A673 (cell line): Measurements from ENCODE around the gene GPC6. TPM values are rescaled to one million over a fixed set of nuclear protein-coding genes. Genes with fewer than 3 reads are reported as not detected.

Experiments
- BruUV-seq: library from RNA; stranded (reverse); fragments of 400-500 nt; replicated peaks from 2 replicates; lab custom pipeline; 2021; lab: Mats Ljungman, UMichigan
- CTCF ChIA-PET: fragments of 300-600 bp; sonication (Branson Sonifier 250); formaldehyde crosslinking; loops from one replicate; lab custom pipeline; 2022; ENCODE audit warnings: antibody characterized with exemption; lab: Charles Lee
- POLR2A ChIA-PET: fragments of 300-600 bp; sonication (Branson Sonifier 250); formaldehyde crosslinking; loops from one replicate; lab custom pipeline; 2022; ENCODE audit warnings: antibody characterized with exemption; ENCODE audit not compliant: low non-redundant PET; lab: Charles Lee
- DNase-seq: peaks from one replicate; pipeline ENCODE4 v3.0.0-alpha.2; 2015; ENCODE audit warnings: low spot score
- H3K27ac ChIP-seq: fragments of 200-600 bp; sonication (generic); 2 replicates; pipeline ENCODE4 v1.5.1; 2016; ENCODE audit warnings: mixed run types, low read depth, mild to moderate bottlenecking, mixed read lengths, antibody characterized with exemption, low read length; ENCODE audit not compliant: poor library complexity, severe bottlenecking
- H3K27me3 ChIP-seq: fragments of 200-600 bp; sonication (generic); replicated peaks from 2 replicates; pipeline ENCODE4 v1.6.1; 2017; ENCODE audit warnings: mixed run types, low read depth, mild to moderate bottlenecking, mixed read lengths, antibody characterized with exemption, low read length; ENCODE audit not compliant: insufficient read depth, poor library complexity
- H3K36me3 ChIP-seq: fragments of 200-600 bp; sonication (generic); 2 replicates; pipeline ENCODE4 v1.6.1; 2016; ENCODE audit warnings: mixed run types, mild to moderate bottlenecking, mixed read lengths, antibody characterized with exemption, low read length; ENCODE audit not compliant: insufficient read depth, poor library complexity, severe bottlenecking
- H3K4me1 ChIP-seq: fragments of 200-600 bp; sonication (generic); 2 replicates; pipeline ENCODE4 v1.6.1; 2017; ENCODE audit warnings: mixed run types, mild to moderate bottlenecking, mixed read lengths, antibody characterized with exemption, low read length; ENCODE audit not compliant: insufficient read depth, poor library complexity, severe bottlenecking
- H3K4me3 ChIP-seq: fragments of 200-600 bp; sonication (generic); 2 replicates; pipeline ENCODE4 v1.5.1; 2016; ENCODE audit warnings: low read depth, mixed run types, mild to moderate bottlenecking, mixed read lengths, low read length; ENCODE audit not compliant: poor library complexity, severe bottlenecking
- H3K9me3 ChIP-seq: fragments of 200-600 bp; sonication (generic); 2 replicates; pipeline ENCODE4 v1.6.1; 2016; ENCODE audit warnings: mixed run types, low read depth, mild to moderate bottlenecking, mixed read lengths, antibody characterized with exemption, low read length; ENCODE audit not compliant: poor library complexity, severe bottlenecking
- EZH2 ChIP-seq: fragments of 200-600 bp; sonication (generic); IDR thresholded peaks from 2 replicates; pipeline ENCODE4 v1.6.1; 2017; ENCODE audit warnings: borderline replicate concordance, low read depth, mild to moderate bottlenecking, mixed read lengths, antibody characterized with exemption, low read length; ENCODE audit not compliant: poor library complexity, severe bottlenecking
- intact Hi-C: fragments of 100-400 bp; cut with micrococcal nuclease; formaldehyde crosslinking; loops from one replicate; pipeline ENCODE4 v1.10.0; 2022; ENCODE audit not compliant: unreplicated experiment
- total RNA-seq: library from RNA; stranded (reverse); gene quantifications from 2 replicates; pipeline ENCODE4 v1.2.3, GENCODE V29; 2021
- TF ChIP-seq, protein P1 (sequence below): fragments of 300-800, 200-600 bp; sonication (generic); conservative IDR thresholded peaks from 2 replicates; pipeline ENCODE4 v1.5.1; 2017; ENCODE audit warnings: low read depth, mild to moderate bottlenecking, antibody characterized with exemption, low read length, moderate library complexity, mixed read lengths

Gene GPC6
- total RNA-seq, 1 experiment from 2014 or later, result 23.3 TPM

DNA sequence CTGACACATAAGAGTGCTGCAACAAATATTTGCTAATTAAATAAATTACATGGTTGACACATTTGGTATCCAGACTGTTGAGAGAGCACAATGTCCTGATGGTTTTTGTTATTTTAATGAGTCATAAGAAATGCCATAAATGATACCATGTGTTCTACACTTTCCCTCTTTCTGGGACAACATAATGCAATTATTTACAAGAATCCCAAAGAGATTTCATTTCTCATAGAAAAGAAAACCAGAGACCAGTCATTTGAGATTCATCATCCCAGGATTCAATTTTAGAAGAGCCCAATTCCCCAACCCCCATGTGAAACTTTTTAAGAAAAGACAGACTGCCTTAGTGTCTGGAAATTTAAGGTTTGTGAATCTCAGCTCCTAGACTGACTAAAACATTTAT lies 853.3 kb downstream of the GPC6 start:
- H3K27me3 ChIP-seq, result no peaks in the 10 kb centered on the region
- H3K4me3 ChIP-seq, result no peak overlapping the region
- no TSS peak for BruUV-seq
- ChIA-PET CTCF (interaction anchor here (0.6 kb wide), 1 partner anchor 1018 kb away, joined by 3 read pairs; no protein-coding TSS in a partner anchor), POLR2A (no interaction called here)
- peaks cover 16% of the 10 kb centered on the region for H3K4me1 ChIP-seq
- TF ChIP-seq, protein P1, sequence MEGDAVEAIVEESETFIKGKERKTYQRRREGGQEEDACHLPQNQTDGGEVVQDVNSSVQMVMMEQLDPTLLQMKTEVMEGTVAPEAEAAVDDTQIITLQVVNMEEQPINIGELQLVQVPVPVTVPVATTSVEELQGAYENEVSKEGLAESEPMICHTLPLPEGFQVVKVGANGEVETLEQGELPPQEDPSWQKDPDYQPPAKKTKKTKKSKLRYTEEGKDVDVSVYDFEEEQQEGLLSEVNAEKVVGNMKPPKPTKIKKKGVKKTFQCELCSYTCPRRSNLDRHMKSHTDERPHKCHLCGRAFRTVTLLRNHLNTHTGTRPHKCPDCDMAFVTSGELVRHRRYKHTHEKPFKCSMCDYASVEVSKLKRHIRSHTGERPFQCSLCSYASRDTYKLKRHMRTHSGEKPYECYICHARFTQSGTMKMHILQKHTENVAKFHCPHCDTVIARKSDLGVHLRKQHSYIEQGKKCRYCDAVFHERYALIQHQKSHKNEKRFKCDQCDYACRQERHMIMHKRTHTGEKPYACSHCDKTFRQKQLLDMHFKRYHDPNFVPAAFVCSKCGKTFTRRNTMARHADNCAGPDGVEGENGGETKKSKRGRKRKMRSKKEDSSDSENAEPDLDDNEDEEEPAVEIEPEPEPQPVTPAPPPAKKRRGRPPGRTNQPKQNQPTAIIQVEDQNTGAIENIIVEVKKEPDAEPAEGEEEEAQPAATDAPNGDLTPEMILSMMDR, result no peak
- no peak for TF ChIP-seq EZH2
- peaks cover 20% of the 10 kb centered on the region for H3K9me3 ChIP-seq
- peak; percentile 66 for DNase-seq
- no peak overlapping the region for H3K27ac ChIP-seq
- no peaks in the 10 kb centered on the region for H3K36me3 ChIP-seq
- intact Hi-C loops, result no loop called here

DNA sequence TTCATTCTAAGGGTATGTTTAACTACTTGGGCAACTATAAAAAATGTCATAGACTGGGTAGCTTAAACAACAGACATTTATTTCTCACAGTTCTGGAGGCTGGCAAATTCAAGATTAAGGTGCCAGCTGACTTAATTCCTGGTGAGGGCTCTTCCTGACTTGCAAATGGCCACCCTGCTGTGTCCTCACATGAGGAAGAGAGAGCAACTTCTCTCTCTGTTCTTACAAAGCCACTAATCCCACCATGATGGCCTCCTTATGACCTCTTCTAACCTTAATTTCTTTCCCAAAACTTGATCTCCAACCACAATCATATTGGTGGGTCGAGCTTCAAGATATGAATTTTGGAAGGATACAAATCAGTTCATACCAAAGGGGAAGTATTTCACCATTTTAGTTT lies 853.9 kb downstream of the GPC6 start:
- peak; percentile 67 for DNase-seq
- Histone ChIP-seq H3K9me3 (peaks cover 20% of the 10 kb centered on the region), H3K27ac (no peak overlapping the region), H3K27me3 (no peaks in the 10 kb centered on the region), H3K4me1 (peaks cover 16% of the 10 kb centered on the region), H3K36me3 (no peaks in the 10 kb centered on the region), H3K4me3 (no peak overlapping the region)
- TF ChIP-seq EZH2, result no peak
- TF ChIP-seq, protein P1, result no peak
- CTCF ChIA-PET, result interaction anchor here (0.6 kb wide), 1 partner anchor 1019 kb away, joined by 3 read pairs; no protein-coding TSS in a partner anchor
- intact Hi-C loops, result no loop called here
- POLR2A ChIA-PET, result no interaction called here
- no TSS peak for BruUV-seq

DNA sequence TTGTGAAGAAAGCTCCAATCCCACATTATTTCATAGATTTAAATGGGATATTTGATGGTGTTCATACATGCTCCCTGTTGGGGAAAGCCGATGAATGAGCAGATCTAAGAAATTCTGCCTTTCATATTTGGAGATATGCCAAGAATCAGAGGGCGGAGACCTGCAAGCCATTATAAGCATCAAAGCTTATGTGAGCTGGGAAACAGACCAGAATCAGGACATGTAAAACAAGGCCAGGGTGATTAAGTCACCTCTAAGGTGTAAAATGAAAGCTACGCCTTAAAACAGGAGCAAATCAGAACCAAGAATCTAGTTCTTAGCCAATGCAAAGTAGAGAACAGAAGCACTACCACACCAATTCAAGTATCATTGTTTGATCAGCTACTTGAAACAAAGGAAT lies 860.5 kb downstream of the GPC6 start:
- Histone ChIP-seq H3K36me3 (no peaks in the 10 kb centered on the region), H3K27me3 (no peaks in the 10 kb centered on the region), H3K4me3 (no peak overlapping the region), H3K9me3 (no peaks in the 10 kb centered on the region), H3K4me1 (no peaks in the 10 kb centered on the region), H3K27ac (no peak overlapping the region)
- intact Hi-C loops, result no loop called here
- TF ChIP-seq, protein P1, result no peak
- TF ChIP-seq EZH2, result no peak
- no TSS peak for BruUV-seq
- CTCF ChIA-PET, result no interaction called here
- DNase-seq, result no peak
- POLR2A ChIA-PET, result interaction anchor here (0.6 kb wide), 1 partner anchor 24 kb away, joined by 3 read pairs; no protein-coding TSS in a partner anchor
